HepG2 (cell line): ENCODE measurements around the gene IRF4. TPM values are rescaled to one million over a fixed set of nuclear protein-coding genes. Genes with fewer than 3 reads are reported as not detected.

Experiments used
- ATAC-seq: fragments of 200-7000 bp; cut with Tn5 transposase; 3 replicates; pipeline ENCODE4 v1.9.1; 2020; ENCODE audit warnings: mild to moderate bottlenecking, moderate library complexity
- BruUV-seq: library from RNA; stranded (reverse); fragments of 400-500 nt; replicated peaks from 2 replicates; lab custom pipeline; 2021; lab: Mats Ljungman, UMichigan
- CTCF ChIA-PET: fragments of 300-600 bp; formaldehyde crosslinking; extraction: SDS; loops from one replicate; lab custom pipeline; 2021; ENCODE audit warnings: low total read pairs, inconsistent platforms, low intra/inter-chr PET ratio; lab: Yijun Ruan, JAX
- POLR2A ChIA-PET: fragments of 350-600 bp; sonication (Branson Sonifier 250); formaldehyde crosslinking; loops from one replicate; lab custom pipeline; 2020; ENCODE audit warnings: antibody characterized with exemption, inconsistent platforms; lab: Yijun Ruan, JAX
- DNase-seq: peaks from one replicate; pipeline ENCODE4 v3.0.0-alpha.2; 2015; ENCODE audit warnings: low spot score
- FAIRE-seq: peaks from 3 replicates; lab custom pipeline; 2011; peaks lifted over from hg19 to GRCh38; lab: Jason Lieb, UNC
- H2AFZ ChIP-seq: one replicate; pipeline ENCODE4 v1.6.1; 2011; ENCODE audit warnings: low read length, inconsistent platforms
- H3K27ac ChIP-seq: fragments of 300-600 bp; 3 replicates; pipeline ENCODE4 v1.8.0; 2011; ENCODE audit warnings: mixed run types, mild to moderate bottlenecking, mixed read lengths, low read length, inconsistent platforms; ENCODE audit not compliant: insufficient read depth; ENCODE audit errors: extremely low read length
- H3K27me3 ChIP-seq, 2 experiments: fragments of 200-600 bp in 1 of 2; 2 replicates in 1 of 2; 3 replicates in 1 of 2; pipeline versions ENCODE4 v1.6.0 to v1.8.0; 2011; ENCODE audit warnings: low read length in 2 of 2, mild to moderate bottlenecking in 2 of 2, moderate library complexity in 2 of 2, inconsistent platforms in 1 of 2; ENCODE audit not compliant: insufficient read depth in 2 of 2, control insufficient read depth in 1 of 2
- H3K36me3 ChIP-seq, 2 experiments: fragments of 200-600 bp in 1 of 2; replicated peaks in 1 of 2; 2 replicates in 1 of 2; 3 replicates in 1 of 2; pipeline versions ENCODE4 v1.5.1 to v1.8.0; 2011; ENCODE audit warnings: low read length in 2 of 2, inconsistent platforms in 1 of 2; ENCODE audit not compliant: insufficient read depth in 2 of 2, control insufficient read depth in 1 of 2
- H3K4me1 ChIP-seq: 2 replicates; pipeline ENCODE4 v1.5.1; 2012; ENCODE audit warnings: low read length, inconsistent platforms; ENCODE audit not compliant: insufficient read depth
- H3K4me2 ChIP-seq: 2 replicates; pipeline ENCODE4 v1.6.0; 2011; ENCODE audit warnings: low read depth, low read length, inconsistent platforms
- H3K4me3 ChIP-seq, 3 experiments: fragments of 200-600 bp in 1 of 3; sonication (generic), shearing (Covaris generic) in 1 of 3; replicated peaks in 1 of 3; 2 replicates each; pipeline ENCODE4 v1.5.1; 2011 to 2016; ENCODE audit warnings: low read length in 3 of 3, inconsistent platforms in 2 of 3, low read depth in 2 of 3, mild to moderate bottlenecking in 2 of 3, control low read depth in 1 of 3, mixed read lengths in 1 of 3; ENCODE audit not compliant: insufficient read depth in 1 of 3
- H3K79me2 ChIP-seq: one replicate; pipeline ENCODE4 v1.6.1; 2011; ENCODE audit warnings: low read length, inconsistent platforms; ENCODE audit not compliant: insufficient read depth
- H3K9ac ChIP-seq: 2 replicates; pipeline ENCODE4 v1.6.0; 2011; ENCODE audit warnings: mild to moderate bottlenecking, low read depth, low read length, inconsistent platforms; ENCODE audit not compliant: insufficient read depth
- H3K9me3 ChIP-seq: 2 replicates; pipeline ENCODE4 v1.5.1; 2012; ENCODE audit warnings: mild to moderate bottlenecking, low read length
- H4K20me1 ChIP-seq: 2 replicates; pipeline ENCODE4 v1.6.0; 2011; ENCODE audit warnings: inconsistent platforms, mild to moderate bottlenecking, low read length, moderate library complexity; ENCODE audit not compliant: insufficient read depth
- ATAD3A ChIP-seq: sonication (generic); formaldehyde crosslinking; IDR thresholded peaks from 2 replicates; pipeline ENCODE4 v1.4.0; 2020; ENCODE audit warnings: missing genetic modification reagents
- RFXANK ChIP-seq: IDR thresholded peaks from 2 replicates; pipeline ENCODE4 v1.6.1; 2016
- SKI ChIP-seq: fragments of 450-650 bp; IDR thresholded peaks from one replicate; pipeline ENCODE4 v1.6.1; 2018; ENCODE audit warnings: mild to moderate bottlenecking; ENCODE audit not compliant: partially characterized antibody
- SRSF4 ChIP-seq: fragments of 200-400 bp; formaldehyde crosslinking; IDR thresholded peaks from one replicate; pipeline ENCODE4 v1.6.1; 2018; ENCODE audit warnings: mild to moderate bottlenecking, low read depth, low read length, moderate library complexity; ENCODE audit not compliant: poor library complexity, severe bottlenecking
- ZFP90 ChIP-seq: sonication (generic); formaldehyde crosslinking; IDR thresholded peaks from 2 replicates; pipeline ENCODE4 v1.8.0; 2022; ENCODE audit warnings: missing genetic modification reagents, mild to moderate bottlenecking, inconsistent platforms, borderline replicate concordance
- ZNF282 ChIP-seq: fragments of 450-650 bp; IDR thresholded peaks from 2 replicates; pipeline ENCODE4 v1.6.1; 2018; ENCODE audit not compliant: partially characterized antibody
- WGBS: methylation state at CpG from one replicate; pipeline ENCODE4 v1.1.6; 2017; ENCODE audit warnings: low lambda C conversion rate; 5-methylcytosine and 5-hydroxymethylcytosine counted together
- in situ Hi-C: cut with HindIII; loops from 2 replicates; pipeline ENCODE4 v1.10.0; 2017; ENCODE audit warnings: low pct_unique_long_range_greater_than_20kb; ENCODE audit not compliant: extremely low pct_ligation_motif_present
- intact Hi-C: fragments of 100-400 bp; cut with micrococcal nuclease; formaldehyde crosslinking; loops from one replicate; pipeline ENCODE4 v1.10.0; 2022; ENCODE audit not compliant: unreplicated experiment
- polyA plus RNA-seq, 8 experiments: library from polyadenylated mRNA; depleted of rRNA in 3 of 8; stranded (reverse) in 7 of 8; unstranded in 1 of 8; fragments of >200 nt; fragmentation: Illumina TruSeq in 4 of 8; extraction: Trizol in 4 of 8; gene quantifications; 2 replicates each; pipeline versions ENCODE4 v1.2.1 to v1.2.3, GENCODE V29; 2011 to 2016; ENCODE audit warnings: low read depth in 4 of 8, missing spikeins in 1 of 8, mixed read lengths in 1 of 8; ENCODE audit not compliant: insufficient read depth in 1 of 8
- total RNA-seq, 5 experiments: library from RNA; depleted of rRNA; stranded (reverse); fragments of >200 nt; fragmentation: Illumina TruSeq; extraction: Trizol; gene quantifications; 2 replicates each; pipeline ENCODE4 v1.2.3, GENCODE V29; 2016; ENCODE audit warnings: low read depth in 1 of 5
- TF ChIP-seq, protein P1 (sequence below): sonication (generic); formaldehyde crosslinking; IDR thresholded peaks from 2 replicates; pipeline ENCODE4 v1.4.0; 2020; ENCODE audit warnings: missing genetic modification reagents; ENCODE audit errors: not compliant biosample characterization
- TF ChIP-seq, protein P2 (sequence below): sonication (generic); formaldehyde crosslinking; IDR thresholded peaks from 2 replicates; pipeline ENCODE4 v1.4.0; 2020; ENCODE audit warnings: missing genetic modification reagents
- TF ChIP-seq, protein P3 (sequence below): sonication (generic); formaldehyde crosslinking; IDR thresholded peaks from 2 replicates; pipeline ENCODE4 v1.9.0; 2021; ENCODE audit warnings: missing genetic modification reagents, mild to moderate bottlenecking, borderline replicate concordance
- TF ChIP-seq, protein P4 (sequence below): sonication (generic); formaldehyde crosslinking; IDR thresholded peaks from 2 replicates; pipeline ENCODE4 v1.5.1; 2020; ENCODE audit warnings: mild to moderate bottlenecking, missing genetic modification reagents, borderline replicate concordance

IRF4 gene
- total and polyA plus RNA-seq, 2 of the 13 experiments (the other 11 are each of a cell fraction or from before 2014, with no cell fraction given), result 0.07 to 0.09 TPM

DNA sequence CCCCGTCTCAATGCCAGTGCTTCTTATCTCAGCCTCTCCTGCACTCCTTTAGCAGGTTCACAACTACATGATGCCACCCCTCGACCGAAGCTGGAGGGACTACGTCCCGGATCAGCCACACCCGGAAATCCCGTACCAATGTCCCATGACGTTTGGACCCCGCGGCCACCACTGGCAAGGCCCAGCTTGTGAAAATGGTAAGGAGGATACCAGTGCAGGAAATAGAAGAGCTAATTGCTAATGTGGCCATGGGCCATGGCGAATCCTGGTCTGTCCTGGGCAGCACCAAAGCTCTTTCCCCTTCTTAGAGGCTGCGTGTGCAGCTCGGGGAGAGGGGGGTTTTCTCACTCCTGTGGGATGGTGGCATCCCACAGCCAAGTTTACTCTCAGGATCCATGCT is 5.5 kb downstream of the IRF4 start (continued):
- TF ChIP-seq SKI (no peak), RFXANK (CRISPR knock-in tag) (no peak)
- TF ChIP-seq, all 625 proteins: peak for 0

DNA sequence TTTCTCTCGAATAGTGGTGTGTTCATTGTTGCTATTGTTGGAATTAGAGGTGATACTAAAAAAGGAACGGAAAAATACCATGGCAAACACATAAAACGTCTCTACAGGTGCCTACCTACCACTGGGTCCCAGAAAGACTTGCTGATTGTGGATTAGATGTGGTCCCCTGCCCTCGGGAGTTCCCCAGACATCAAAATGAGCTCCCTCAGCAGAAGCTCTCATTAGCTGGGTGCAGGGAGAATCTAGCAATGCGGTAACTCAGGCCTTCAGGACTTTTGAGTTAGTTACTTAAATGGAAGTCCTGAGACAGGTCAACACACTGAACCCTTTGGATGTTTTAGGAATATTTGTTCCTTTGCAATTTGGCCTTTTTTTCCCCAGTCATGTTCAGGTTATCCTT is 6.1 kb downstream of the IRF4 start:
- intact Hi-C loops (no loop called here), in situ Hi-C loops (no loop called here)
- Histone ChIP-seq H3K4me3 (no peak overlapping the region), H3K27ac (no peak overlapping the region), H3K27me3 (peaks cover 14 to 82% of the 10 kb centered on the region in 2 experiments), H3K4me2 (no peak overlapping the region), H3K9ac (no peak overlapping the region), H2AFZ (no peak overlapping the region), H3K79me2 (no peaks in the 10 kb centered on the region), H3K4me1 (no peaks in the 10 kb centered on the region), H4K20me1 (0 out of 2 replicates have a peak, but pooled peaks cover 3% of the 10 kb centered on the region), H3K9me3 (no peaks in the 10 kb centered on the region), H3K36me3 (no peaks in the 10 kb centered on the region)
- no peak for FAIRE-seq
- no TSS peak for BruUV-seq
- no peak for DNase-seq
- WGBS, result 1% methylated on average over 5 of the region's 5 CpGs
- ChIA-PET POLR2A (no interaction called here), CTCF (no interaction called here)
- no peak for ATAC-seq
- TF ChIP-seq, protein P1, sequence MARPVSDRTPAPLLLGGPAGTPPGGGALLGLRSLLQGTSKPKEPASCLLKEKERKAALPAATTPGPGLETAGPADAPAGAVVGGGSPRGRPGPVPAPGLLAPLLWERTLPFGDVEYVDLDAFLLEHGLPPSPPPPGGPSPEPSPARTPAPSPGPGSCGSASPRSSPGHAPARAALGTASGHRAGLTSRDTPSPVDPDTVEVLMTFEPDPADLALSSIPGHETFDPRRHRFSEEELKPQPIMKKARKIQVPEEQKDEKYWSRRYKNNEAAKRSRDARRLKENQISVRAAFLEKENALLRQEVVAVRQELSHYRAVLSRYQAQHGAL (CRISPR knock-in tag), result no peak
- no peak for TF ChIP-seq ATAD3A (CRISPR knock-in tag)
- TF ChIP-seq, protein P2, sequence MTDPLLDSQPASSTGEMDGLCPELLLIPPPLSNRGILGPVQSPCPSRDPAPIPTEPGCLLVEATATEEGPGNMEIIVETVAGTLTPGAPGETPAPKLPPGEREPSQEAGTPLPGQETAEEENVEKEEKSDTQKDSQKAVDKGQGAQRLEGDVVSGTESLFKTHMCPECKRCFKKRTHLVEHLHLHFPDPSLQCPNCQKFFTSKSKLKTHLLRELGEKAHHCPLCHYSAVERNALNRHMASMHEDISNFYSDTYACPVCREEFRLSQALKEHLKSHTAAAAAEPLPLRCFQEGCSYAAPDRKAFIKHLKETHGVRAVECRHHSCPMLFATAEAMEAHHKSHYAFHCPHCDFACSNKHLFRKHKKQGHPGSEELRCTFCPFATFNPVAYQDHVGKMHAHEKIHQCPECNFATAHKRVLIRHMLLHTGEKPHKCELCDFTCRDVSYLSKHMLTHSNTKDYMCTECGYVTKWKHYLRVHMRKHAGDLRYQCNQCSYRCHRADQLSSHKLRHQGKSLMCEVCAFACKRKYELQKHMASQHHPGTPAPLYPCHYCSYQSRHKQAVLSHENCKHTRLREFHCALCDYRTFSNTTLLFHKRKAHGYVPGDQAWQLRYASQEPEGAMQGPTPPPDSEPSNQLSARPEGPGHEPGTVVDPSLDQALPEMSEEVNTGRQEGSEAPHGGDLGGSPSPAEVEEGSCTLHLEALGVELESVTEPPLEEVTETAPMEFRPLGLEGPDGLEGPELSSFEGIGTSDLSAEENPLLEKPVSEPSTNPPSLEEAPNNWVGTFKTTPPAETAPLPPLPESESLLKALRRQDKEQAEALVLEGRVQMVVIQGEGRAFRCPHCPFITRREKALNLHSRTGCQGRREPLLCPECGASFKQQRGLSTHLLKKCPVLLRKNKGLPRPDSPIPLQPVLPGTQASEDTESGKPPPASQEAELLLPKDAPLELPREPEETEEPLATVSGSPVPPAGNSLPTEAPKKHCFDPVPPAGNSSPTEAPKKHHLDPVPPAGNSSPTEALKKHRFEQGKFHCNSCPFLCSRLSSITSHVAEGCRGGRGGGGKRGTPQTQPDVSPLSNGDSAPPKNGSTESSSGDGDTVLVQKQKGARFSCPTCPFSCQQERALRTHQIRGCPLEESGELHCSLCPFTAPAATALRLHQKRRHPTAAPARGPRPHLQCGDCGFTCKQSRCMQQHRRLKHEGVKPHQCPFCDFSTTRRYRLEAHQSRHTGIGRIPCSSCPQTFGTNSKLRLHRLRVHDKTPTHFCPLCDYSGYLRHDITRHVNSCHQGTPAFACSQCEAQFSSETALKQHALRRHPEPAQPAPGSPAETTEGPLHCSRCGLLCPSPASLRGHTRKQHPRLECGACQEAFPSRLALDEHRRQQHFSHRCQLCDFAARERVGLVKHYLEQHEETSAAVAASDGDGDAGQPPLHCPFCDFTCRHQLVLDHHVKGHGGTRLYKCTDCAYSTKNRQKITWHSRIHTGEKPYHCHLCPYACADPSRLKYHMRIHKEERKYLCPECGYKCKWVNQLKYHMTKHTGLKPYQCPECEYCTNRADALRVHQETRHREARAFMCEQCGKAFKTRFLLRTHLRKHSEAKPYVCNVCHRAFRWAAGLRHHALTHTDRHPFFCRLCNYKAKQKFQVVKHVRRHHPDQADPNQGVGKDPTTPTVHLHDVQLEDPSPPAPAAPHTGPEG (CRISPR knock-in tag), result no peak
- no peak for TF ChIP-seq SRSF4
- TF ChIP-seq ZFP90, result no peak
- TF ChIP-seq, protein P3, sequence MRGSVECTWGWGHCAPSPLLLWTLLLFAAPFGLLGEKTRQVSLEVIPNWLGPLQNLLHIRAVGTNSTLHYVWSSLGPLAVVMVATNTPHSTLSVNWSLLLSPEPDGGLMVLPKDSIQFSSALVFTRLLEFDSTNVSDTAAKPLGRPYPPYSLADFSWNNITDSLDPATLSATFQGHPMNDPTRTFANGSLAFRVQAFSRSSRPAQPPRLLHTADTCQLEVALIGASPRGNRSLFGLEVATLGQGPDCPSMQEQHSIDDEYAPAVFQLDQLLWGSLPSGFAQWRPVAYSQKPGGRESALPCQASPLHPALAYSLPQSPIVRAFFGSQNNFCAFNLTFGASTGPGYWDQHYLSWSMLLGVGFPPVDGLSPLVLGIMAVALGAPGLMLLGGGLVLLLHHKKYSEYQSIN (CRISPR knock-in tag), result no peak
- TF ChIP-seq, protein P4, sequence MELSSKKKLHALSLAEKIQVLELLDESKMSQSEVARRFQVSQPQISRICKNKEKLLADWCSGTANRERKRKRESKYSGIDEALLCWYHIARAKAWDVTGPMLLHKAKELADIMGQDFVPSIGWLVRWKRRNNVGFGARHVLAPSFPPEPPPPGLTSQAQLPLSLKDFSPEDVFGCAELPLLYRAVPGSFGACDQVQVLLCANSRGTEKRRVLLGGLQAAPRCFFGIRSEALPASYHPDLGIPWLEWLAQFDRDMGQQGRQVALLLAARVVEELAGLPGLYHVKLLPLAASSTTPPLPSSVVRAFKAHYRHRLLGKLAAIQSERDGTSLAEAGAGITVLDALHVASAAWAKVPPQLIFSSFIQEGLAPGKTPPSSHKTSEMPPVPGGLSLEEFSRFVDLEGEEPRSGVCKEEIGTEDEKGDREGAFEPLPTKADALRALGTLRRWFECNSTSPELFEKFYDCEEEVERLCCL (CRISPR knock-in tag), result no peak
- no peak for TF ChIP-seq ZNF282
